ENCODE results near the gene TMEM61.

DNA sequence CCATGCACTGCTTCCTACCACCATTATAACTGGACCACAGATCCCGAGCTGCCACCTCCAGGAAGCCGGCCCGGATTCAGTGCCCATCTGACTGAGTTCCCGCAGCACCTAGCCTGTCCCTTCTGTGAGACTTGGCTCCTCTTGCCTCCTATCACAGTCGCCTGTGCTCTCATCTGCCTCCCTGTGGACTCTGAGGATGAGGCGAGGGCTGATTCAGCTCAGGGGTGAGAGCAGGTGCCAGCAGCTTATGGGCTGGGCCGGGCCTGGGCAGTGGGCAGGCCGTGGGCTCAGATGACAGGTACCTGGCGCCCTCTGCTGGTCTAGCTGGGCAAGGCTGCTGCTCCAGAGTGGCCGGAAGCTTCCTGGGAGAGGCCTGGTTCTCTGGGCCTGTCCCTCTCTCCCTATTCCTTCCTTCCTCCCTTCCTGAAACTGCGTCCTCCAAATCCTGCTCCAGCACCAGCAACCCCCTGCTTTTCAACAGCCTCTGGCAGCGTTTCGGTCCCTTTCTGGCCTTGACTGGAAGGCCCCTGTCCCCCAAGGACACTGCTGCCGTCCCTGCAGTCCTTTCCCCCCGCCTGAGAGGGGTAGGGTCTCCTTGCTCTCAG is 41.6 kb downstream of the TMEM61 start:
- TF ChIP-seq POLR2A (IDR thresholded peaks at IDR 0.05) (no peak), CTCF (IDR thresholded peaks at IDR 0.05) (peak; percentile 72 to 91 (median 82)), EP300 (IDR thresholded peaks at IDR 0.05; ENCODE audit: low read depth) (no peak), POLR2AphosphoS5 (IDR thresholded peaks at IDR 0.05) (no peak)
